Panc1 (cell line): ENCODE measurements around the gene ZNF441.

Experiments used
- POLR2AphosphoS5 ChIP-seq: IDR thresholded peaks from 2 replicates; pipeline ENCODE4 v1.6.1; 2012; ENCODE audit warnings: mild to moderate bottlenecking, low read depth, low read length, moderate library complexity
- SIN3A ChIP-seq: IDR thresholded peaks from 2 replicates; pipeline ENCODE4 v1.6.1; 2012; ENCODE audit warnings: low read depth, mild to moderate bottlenecking, low read length, moderate library complexity, borderline replicate concordance; ENCODE audit not compliant: insufficient read depth
- TCF7L2 ChIP-seq: IDR thresholded peaks from 2 replicates; pipeline ENCODE4 v1.6.1; 2011; ENCODE audit warnings: mild to moderate bottlenecking, low read depth, low read length, inconsistent platforms
- TF ChIP-seq, protein P1 (sequence below): fragments of 450-650 bp; IDR thresholded peaks from 2 replicates; pipeline ENCODE4 v1.5.1; 2017; ENCODE audit warnings: mild to moderate bottlenecking
- TF ChIP-seq, protein P2 (sequence below), 2 experiments: IDR thresholded peaks; 2 replicates each; pipeline ENCODE4 v1.6.1; 2011 to 2012; ENCODE audit warnings: low read depth in 2 of 2, control low read depth in 1 of 2, low read length in 1 of 2, mild to moderate bottlenecking in 1 of 2, moderate library complexity in 1 of 2; ENCODE audit not compliant: insufficient read depth in 1 of 2

DNA sequence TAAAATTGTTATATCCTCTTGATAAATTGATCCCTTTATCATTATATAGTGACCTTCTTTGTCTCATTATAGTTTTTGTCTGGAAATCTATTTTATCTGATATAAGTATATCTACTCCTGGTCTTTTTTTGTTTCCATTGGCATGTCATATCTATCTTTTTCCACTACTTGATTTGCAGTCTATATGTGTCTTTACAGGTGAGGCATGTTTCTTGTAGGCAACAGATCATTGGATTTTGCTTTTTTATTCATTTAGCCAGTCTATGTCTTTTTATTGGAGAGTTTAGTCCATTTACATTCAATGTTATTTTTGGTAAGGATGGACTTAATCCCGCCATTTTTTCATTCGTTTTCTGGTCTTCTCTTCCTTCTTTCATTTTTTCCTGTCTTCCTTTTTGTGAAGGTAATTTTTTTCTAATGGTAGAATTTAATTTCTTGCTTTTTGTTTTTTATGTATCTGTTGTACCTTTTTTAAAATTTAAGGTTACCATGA is 14.5 kb upstream of the ZNF441 start:
- TF ChIP-seq, protein P1, sequence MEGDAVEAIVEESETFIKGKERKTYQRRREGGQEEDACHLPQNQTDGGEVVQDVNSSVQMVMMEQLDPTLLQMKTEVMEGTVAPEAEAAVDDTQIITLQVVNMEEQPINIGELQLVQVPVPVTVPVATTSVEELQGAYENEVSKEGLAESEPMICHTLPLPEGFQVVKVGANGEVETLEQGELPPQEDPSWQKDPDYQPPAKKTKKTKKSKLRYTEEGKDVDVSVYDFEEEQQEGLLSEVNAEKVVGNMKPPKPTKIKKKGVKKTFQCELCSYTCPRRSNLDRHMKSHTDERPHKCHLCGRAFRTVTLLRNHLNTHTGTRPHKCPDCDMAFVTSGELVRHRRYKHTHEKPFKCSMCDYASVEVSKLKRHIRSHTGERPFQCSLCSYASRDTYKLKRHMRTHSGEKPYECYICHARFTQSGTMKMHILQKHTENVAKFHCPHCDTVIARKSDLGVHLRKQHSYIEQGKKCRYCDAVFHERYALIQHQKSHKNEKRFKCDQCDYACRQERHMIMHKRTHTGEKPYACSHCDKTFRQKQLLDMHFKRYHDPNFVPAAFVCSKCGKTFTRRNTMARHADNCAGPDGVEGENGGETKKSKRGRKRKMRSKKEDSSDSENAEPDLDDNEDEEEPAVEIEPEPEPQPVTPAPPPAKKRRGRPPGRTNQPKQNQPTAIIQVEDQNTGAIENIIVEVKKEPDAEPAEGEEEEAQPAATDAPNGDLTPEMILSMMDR = no peak
- no peak for TF ChIP-seq POLR2AphosphoS5
- TF ChIP-seq, protein P2, sequence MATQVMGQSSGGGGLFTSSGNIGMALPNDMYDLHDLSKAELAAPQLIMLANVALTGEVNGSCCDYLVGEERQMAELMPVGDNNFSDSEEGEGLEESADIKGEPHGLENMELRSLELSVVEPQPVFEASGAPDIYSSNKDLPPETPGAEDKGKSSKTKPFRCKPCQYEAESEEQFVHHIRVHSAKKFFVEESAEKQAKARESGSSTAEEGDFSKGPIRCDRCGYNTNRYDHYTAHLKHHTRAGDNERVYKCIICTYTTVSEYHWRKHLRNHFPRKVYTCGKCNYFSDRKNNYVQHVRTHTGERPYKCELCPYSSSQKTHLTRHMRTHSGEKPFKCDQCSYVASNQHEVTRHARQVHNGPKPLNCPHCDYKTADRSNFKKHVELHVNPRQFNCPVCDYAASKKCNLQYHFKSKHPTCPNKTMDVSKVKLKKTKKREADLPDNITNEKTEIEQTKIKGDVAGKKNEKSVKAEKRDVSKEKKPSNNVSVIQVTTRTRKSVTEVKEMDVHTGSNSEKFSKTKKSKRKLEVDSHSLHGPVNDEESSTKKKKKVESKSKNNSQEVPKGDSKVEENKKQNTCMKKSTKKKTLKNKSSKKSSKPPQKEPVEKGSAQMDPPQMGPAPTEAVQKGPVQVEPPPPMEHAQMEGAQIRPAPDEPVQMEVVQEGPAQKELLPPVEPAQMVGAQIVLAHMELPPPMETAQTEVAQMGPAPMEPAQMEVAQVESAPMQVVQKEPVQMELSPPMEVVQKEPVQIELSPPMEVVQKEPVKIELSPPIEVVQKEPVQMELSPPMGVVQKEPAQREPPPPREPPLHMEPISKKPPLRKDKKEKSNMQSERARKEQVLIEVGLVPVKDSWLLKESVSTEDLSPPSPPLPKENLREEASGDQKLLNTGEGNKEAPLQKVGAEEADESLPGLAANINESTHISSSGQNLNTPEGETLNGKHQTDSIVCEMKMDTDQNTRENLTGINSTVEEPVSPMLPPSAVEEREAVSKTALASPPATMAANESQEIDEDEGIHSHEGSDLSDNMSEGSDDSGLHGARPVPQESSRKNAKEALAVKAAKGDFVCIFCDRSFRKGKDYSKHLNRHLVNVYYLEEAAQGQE (IDR thresholded peaks at IDR 0.05; ENCODE audit: insufficient read depth in 1 of 2, low read depth in 2 of 2, low read length in 1 of 2) = no peak
- TF ChIP-seq SIN3A = no peak
- no peak for TF ChIP-seq TCF7L2
